ENCODE results near the gene AAR2. TPM values are rescaled to one million over a fixed set of nuclear protein-coding genes. Genes with fewer than 3 reads are reported as not detected.

The AAR2 gene
- total RNA-seq = 20.9 and 21.1 TPM in 2 replicates

GRCh38 chr20:36235892-36236785 is at the start of gene AAR2:
Gene AAR2 (plus strand): TSS chr20:36236478. CDS start chr20:36239869, 3,391 bp downstream.

DNA sequence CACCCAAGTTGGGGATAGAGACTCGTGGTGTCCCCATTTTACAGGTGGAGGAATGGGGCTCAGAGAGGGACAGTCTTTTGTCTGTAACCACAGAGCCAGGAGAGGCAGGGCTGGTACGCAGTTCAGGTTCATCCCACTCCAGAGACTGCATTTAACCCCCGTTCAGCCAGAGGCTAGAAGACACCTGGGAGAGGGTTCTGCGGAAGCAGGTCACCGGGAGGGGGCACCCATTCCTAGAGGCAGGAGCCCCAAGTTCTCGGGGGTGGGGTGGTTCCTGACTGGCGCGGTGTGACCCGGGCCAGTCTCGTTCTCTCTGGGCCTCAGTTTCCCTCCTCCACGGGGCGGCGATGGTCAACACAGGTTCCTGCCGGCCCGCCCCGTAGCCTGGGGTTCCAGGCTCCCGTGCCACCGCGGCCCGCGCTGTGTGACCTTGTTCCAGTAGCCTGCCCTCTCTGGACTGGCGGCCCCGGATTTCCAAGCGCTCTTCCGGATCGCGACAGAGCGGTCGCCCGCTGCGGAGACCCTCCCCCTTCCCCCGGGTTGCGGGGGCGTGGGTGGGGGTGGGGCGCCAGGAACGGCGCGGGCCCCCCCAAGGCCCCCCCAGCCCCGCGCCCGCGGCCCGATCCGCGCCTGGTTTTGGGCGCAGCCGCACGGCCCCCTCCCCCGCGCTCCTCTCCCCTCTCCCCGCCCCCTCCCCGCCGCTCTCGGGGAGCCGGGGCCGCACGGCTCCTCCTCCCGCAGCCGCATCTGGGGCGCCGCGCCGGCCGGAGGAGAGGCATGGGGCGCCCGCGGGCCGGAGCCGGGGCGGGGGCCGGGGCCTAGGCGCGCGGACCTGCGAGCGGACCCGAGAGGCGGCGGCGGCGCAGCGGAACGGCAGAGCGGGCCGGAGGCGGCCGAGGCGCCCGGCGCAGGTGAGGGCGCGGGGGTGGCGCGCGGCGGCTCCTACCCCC is 69.6 kb downstream of the AAR2 start, which contains the start of gene DLGAP4:
TSS of gene DLGAP4 (plus strand) at position 738 of the 950 bp plus-strand sequence. CDS start 125,379 bp downstream, outside the sequence.

Other genes with a start within 250 kb of the AAR2 start
- gene EPB41L1, start 81.7 kb upstream of the AAR2 start, total RNA-seq = 4.2 and 17.8 TPM in 2 replicates
- 12.0 and 19.8 TPM in 2 replicates for gene DLGAP4, start 69.9 kb downstream of the AAR2 start, total RNA-seq

Measured in endothelial cell of coronary artery (primary cell).